ENCODE measurements around the gene CGN.
A peak's percentile ranks its signal among the peaks of the same experiment; 100 is the strongest.

Gene CGN

GRCh38 chr1:151563376-151563775, 52.2 kb downstream of the CGN start:
- TF ChIP-seq POLR2A (IDR thresholded peaks at IDR 0.05; ENCODE audit: low read length) (no peak), GATA1 (IDR thresholded peaks at IDR 0.05; ENCODE audit: low read depth, low read length) (no peak)
- no peak for DNase-seq

GRCh38 chr1:151565502-151566189, 54.5 kb downstream of the CGN start:
- no peak for DNase-seq
- TF ChIP-seq GATA1 (IDR thresholded peaks at IDR 0.05; ENCODE audit: low read depth, low read length) (no peak), POLR2A (IDR thresholded peaks at IDR 0.05; ENCODE audit: low read length) (no peak)

- TF ChIP-seq GATA1 (IDR thresholded peaks at IDR 0.05; ENCODE audit: low read depth, low read length) (no peak), POLR2A (IDR thresholded peaks at IDR 0.05; ENCODE audit: low read length) (no peak)
- peak; percentile 65 to 70 for DNase-seq
Observed at GRCh38 chr1:151568626-151569088, 57.5 kb downstream of the CGN start.

GRCh38 chr1:151570819-151571218, 59.6 kb downstream of the CGN start:
- DNase-seq: no peak
- TF ChIP-seq POLR2A (IDR thresholded peaks at IDR 0.05; ENCODE audit: low read length) (no peak), GATA1 (IDR thresholded peaks at IDR 0.05; ENCODE audit: low read depth, low read length) (no peak)

GRCh38 chr1:151574575-151575529, 63.7 kb downstream of the CGN start:
- no peak for TF ChIP-seq GATA1 (IDR thresholded peaks at IDR 0.05; ENCODE audit: low read depth, low read length)
- TF ChIP-seq POLR2A (IDR thresholded peaks at IDR 0.05; ENCODE audit: low read length): peak; percentile 46
- peak; percentile 88 to 94 for DNase-seq

- DNase-seq: no peak
- TF ChIP-seq POLR2A (IDR thresholded peaks at IDR 0.05; ENCODE audit: low read length) (no peak), GATA1 (IDR thresholded peaks at IDR 0.05; ENCODE audit: low read depth, low read length) (no peak)
Observed at GRCh38 chr1:151577173-151577572, 66.0 kb downstream of the CGN start.

- no peak for DNase-seq
- TF ChIP-seq POLR2A (IDR thresholded peaks at IDR 0.05; ENCODE audit: low read length) (no peak), GATA1 (IDR thresholded peaks at IDR 0.05; ENCODE audit: low read depth, low read length) (no peak)
Observed at GRCh38 chr1:151578941-151579340, 67.8 kb downstream of the CGN start.

DNA sequence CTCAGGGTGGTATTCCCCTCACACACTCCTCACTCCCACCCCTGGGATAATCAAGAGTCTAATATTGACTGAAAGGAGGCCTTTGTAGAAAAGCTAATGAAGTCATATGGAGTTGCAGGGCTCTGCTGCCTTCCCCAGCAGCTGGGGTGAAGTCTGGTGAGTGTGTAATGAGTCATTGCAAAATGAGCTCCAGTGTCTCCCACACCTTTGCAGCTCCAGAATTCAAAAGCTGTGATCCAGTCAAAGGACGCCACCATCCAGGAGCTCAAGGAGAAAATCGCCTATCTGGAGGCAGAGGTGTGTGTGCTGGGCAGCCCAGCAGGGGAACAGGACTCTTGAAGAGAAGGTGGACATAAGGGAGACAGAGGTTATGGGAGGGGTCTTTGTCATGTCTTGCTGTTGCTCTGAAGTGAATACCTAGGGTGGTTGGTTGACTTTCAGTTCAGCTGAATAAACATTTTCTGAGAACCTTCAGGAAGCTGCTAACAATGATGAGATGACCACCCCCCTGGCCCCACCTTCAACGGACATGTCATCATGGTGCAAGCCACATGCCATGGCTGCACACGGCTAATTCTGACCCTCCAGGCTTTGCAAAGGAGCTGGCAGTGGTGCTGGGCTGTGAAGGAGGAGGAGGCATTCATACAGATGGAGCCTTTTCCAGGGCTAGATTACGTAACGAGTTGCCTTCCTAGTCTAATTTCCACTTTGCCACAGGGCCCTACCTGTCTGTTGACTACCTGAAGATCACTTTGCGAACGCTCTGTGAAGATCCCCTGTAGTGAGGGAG, 68.4 kb downstream of the CGN start:
- DNase-seq: peak in 1 of 2 experiments; percentile 18
- no peak for TF ChIP-seq GATA1 (IDR thresholded peaks at IDR 0.05; ENCODE audit: low read depth, low read length)
- no peak for TF ChIP-seq POLR2A (IDR thresholded peaks at IDR 0.05; ENCODE audit: low read length)

GRCh38 chr1:151581451-151581850, 70.3 kb downstream of the CGN start:
- no peak for DNase-seq
- no peak for TF ChIP-seq GATA1 (IDR thresholded peaks at IDR 0.05; ENCODE audit: low read depth, low read length)

GRCh38 chr1:151581921-151582320, 70.7 kb downstream of the CGN start:
- DNase-seq: no peak
- no peak for TF ChIP-seq POLR2A (IDR thresholded peaks at IDR 0.05; ENCODE audit: low read length)
- TF ChIP-seq GATA1 (IDR thresholded peaks at IDR 0.05; ENCODE audit: low read depth, low read length): no peak

DNA sequence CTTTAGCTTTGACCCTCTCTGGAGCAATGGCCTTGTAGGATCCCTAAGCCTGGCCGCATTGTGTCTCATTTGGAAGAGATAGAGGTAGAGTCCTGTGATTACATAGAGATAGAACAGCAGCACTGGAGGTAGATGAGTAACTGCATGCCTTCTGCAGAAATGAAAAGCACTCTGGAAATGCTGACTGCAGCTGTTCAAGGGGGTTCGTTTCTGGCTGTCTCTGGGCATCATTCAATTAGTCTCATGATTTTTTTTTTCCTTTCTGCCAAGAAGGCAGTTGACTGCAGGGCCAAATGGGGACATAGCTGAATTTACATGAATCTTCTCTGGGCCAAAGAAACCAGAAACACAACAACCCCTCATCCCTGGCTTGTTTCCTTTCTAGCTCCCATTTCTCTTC, 72.6 kb downstream of the CGN start:
- DNase-seq: no peak
- TF ChIP-seq POLR2A (IDR thresholded peaks at IDR 0.05; ENCODE audit: low read length) (no peak), GATA1 (IDR thresholded peaks at IDR 0.05; ENCODE audit: low read depth, low read length) (no peak)

- peak; percentile 59 to 66 for DNase-seq
- TF ChIP-seq POLR2A (IDR thresholded peaks at IDR 0.05; ENCODE audit: low read length): no peak
- no peak for TF ChIP-seq GATA1 (IDR thresholded peaks at IDR 0.05; ENCODE audit: low read depth, low read length)
Observed at GRCh38 chr1:151584278-151584677, 73.1 kb downstream of the CGN start.

DNA sequence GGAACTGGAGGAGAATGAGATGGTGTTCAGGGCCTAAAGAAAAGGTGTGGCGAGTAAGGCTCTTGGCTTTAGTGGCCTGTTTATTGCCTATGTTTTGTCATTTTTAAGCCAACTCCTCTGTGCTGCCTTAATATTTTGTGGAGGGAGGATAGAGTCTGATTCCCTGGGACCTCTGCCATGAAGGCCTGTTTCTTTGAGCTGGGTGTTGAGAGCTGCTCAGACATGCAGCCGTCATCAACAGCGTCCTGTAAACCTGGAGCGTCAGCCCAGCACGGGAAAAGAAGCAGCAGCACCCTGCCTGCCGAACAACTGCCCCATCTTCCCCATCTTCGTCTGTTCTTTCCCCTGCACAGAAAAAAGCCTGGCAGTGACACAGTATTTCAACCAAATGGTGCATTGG, 73.6 kb downstream of the CGN start:
- DNase-seq: no peak
- TF ChIP-seq POLR2A (IDR thresholded peaks at IDR 0.05; ENCODE audit: low read length): no peak
- TF ChIP-seq GATA1 (IDR thresholded peaks at IDR 0.05; ENCODE audit: low read depth, low read length): no peak

GRCh38 chr1:151585622-151586021, 74.4 kb downstream of the CGN start:
- DNase-seq: no peak
- TF ChIP-seq POLR2A (IDR thresholded peaks at IDR 0.05; ENCODE audit: low read length) (no peak), GATA1 (IDR thresholded peaks at IDR 0.05; ENCODE audit: low read depth, low read length) (no peak)

All from erythroblast (primary cell).